GM19240 (cell line): ENCODE data around the gene AKAP8.
"Not testable (repeated sequence)": the region's sequence is repeated elsewhere in the genome, so short reads cannot be mapped to it uniquely, and the experiment has no call there.

Experiments
- DNase-seq: peaks from one replicate; pipeline ENCODE4 v3.0.0; 2011; ENCODE audit warnings: low spot score; ENCODE audit not compliant: insufficient read length

Gene AKAP8

DNA sequence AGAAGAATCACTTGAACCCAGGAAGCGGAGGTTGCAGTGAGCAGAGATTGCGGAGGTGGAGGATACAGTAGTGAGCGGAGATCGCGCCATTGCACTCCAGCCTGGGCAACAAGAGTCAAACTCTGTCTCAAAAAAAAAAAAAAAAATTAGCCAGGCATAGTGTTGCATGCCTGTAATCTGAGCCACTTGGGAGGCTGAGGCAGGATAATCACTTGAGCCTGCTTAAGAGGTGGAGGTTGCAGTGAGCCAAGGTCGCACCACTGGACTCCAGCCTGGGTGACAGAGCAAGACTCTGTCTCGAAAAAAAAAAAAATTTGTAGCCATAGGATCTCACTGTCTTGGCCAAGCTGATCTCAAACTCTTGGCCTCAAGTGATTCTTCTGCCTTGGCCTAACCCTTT, 43.6 kb downstream of the AKAP8 start:
- not testable (repeated sequence) for DNase-seq

DNA sequence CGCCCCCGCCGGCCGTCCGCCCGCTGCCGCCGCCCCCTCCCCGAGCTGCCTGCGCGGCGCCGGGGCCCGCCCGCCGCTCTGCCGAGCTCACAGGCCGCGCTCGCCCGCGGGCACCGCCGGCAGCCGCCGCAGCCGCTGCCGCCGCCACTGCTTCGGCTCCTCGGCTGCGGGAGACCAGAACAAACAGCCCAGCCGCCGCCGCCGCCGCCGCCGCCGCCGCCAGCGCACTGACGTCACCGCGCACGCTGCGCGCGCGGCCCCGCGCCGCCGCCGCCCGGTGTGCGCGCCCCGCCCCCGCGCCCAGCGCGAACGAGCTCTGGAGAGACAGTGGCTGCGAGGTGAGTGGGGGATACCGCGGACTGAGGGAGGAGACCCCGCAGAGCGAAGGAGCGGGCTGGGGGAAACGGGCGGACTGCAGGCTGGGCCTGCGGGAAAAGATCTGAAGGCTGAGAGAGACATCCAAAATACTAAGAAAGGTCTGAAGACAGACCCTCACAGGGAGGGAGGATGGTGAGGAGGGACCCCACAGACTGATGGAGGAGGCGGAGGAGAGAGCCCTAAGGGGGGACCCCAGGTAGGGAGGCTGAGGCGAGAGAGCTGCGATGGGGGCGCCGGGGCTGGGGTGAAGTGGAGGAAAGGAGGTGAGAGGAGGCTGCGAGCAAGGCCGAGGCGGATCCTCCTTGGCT, 47.1 kb downstream of the AKAP8 start, which contains the start of gene BRD4:
Gene BRD4 (minus strand): TSS at position 229 of the 686 bp plus-strand sequence. CDS start 59,440 bp downstream, outside the sequence.
- peak; percentile 78 for DNase-seq

DNA sequence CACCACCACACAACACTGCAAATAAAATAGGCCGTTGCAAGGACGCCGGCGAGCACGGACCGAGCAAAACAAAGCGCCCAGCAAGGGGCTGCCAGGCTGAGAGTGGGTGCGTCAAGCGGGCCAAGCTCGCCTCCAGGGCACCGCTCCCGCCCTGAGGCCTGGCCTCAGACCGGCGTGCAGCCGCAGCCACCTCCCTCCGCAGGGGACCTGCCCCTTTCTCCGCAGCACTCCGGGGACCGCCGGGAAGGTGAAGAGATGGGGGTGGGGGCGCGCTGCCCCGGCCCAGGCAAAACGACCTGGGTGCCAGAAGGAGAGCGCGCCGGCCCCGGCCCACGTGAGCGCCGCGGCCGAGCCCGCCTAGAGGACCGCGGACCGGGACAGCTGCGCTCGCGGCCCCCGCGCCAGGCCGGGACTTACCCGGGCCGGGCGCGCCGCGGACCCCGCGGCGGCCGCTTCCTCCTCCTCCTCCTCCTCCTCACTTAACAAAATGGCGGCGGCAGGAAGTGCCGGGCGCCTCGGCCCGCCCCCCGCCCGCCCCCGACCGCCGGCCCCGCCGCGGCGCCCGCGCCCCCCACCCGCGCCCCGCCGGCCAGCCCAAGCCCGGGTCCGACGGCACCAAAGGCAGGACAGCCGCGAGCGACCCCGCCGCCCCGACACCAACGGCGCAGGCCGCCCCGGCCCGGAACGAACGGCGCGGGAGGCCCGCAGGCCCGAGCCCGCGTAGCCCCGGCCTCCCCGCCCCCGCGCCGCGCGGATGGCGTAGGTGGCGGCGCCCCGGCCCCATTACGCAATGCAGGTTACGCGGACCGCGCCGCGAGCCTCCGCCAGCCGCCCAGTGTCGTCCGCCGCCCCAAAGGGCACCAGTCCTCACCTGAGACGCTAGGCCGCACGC, 47.9 kb downstream of the AKAP8 start:
- peak; percentile 60 for DNase-seq

DNA sequence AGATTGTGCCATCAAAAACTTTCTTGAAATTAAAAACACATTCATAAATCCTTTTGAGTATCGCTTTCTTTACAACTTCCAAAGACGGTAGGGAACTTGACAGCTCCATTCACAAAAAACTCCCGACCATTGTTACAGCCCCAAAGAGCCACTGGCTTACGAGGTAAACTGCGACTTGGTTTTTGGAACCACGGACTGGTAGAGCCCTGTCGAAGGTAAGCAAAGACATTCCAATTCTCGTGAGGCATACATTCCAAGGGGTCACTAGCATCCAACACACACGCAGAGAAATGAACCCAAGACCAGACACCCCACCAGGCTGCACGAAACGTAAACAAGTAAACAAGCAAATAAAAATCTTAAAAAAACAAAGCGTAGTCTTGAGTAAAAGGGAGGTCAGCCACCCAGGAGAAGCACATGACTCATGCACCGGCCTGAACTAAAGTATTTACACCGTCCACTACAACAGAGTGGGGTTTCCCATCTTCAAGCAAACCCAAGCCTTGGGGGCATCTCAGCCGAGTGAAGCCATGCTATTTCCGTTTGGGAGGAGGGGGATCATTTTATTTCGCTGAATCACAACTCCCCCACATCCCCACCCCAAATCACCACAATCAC, 48.7 kb downstream of the AKAP8 start:
- no peak for DNase-seq

DNA sequence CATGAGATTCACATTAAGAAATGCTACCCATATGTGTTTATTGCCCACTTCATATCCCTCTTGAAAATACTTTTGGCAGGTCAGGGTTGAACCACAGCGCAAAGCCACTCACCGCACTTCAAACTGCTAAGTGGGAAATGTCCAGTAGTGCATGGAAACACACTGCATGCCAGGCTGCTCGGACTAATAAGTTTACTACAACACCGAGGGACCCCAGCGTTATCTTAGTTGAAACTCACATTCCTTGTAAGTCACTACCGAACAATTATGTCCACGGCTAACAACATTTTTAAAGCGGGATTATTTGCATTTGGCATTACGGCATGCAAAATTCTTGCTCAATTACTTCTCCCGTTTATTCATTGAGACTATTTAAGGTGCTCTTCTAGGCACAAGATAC, 51.3 kb downstream of the AKAP8 start:
- no peak for DNase-seq

DNA sequence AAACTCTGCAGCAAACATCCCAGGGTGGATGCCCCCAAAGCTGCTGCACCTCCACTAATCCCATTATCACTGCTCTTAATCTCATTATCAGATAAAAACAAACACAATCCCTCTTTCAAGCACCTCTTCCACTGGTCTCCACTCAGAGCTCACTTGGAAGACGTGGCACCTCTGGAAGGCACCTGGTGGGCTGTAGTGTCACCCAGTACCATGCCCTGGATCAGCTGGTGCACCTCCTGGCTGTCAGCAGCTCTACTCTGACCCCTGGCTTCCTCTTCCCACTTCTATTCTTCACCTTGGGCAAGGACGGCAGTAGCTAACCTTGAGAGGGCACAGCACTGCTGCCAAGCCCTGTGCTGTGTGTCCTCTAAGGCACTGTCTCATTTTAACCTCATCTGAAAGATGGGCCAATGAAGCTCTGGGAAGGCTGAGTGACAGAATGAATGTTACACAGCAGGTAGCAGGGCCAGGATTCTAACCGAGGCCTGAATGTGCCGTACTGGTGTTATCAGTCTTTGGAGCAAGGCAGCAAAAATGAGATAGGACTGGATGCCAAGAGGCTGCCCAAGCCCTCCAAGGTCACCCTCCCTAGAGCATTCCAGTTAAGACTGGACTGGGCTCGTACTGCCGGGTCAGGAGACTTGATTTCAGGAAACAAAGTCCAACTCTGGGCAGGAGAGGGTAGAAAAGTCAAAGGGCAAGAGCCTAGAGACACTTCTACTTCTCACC, 54.6 kb downstream of the AKAP8 start:
- DNase-seq: no peak

DNA sequence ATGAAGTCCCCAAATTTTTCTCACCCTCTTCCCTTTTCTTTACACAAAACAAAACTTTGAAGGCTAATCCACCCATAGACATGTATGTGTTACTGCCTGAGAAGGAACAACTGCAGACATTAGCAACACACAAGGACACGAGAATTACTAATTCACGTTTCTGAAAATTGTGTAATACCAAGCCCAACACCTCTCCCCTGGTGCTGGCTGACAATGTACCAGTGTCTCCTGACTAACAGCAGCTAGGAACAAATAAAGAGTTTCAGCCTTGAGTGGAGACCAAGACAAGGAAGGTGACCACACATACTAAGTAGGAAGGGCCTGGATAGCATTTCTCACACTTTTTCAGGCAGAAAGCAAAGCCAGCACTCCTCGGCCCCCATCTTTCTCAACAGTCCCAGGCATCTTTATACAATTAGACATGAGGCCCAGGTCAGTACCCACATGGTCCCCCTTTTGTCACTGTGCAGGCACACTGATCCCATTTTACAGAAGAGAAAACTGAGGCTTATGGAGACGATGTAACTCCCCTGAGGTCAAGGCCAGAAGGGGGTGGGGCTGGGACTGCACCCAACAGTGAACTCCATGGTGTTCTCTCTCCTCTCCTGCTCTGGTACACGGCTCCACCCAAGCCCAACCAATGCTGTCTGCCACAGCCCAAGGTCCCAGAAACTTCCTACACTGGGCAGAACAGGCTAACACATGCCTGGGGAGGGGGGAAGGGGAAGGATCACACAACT, 55.9 kb downstream of the AKAP8 start:
- DNase-seq: no peak

DNA sequence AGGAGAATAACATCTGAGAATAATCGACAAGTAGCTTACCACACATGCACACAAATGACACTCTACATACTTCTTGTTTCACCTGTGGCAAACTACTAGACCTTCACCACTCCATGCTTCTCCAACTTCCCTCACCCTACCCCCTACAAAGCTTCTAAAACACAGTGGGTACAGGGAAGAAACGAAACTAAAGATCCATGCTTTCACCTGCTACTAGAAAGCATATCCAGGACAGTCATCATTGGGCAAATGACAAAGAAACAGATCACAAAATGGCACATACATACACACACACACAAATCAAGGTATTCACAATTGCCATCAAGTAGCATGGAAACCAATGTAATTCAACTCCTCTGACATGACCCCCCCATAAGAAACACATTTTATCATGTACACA, 57.8 kb downstream of the AKAP8 start:
- no peak for DNase-seq

DNA sequence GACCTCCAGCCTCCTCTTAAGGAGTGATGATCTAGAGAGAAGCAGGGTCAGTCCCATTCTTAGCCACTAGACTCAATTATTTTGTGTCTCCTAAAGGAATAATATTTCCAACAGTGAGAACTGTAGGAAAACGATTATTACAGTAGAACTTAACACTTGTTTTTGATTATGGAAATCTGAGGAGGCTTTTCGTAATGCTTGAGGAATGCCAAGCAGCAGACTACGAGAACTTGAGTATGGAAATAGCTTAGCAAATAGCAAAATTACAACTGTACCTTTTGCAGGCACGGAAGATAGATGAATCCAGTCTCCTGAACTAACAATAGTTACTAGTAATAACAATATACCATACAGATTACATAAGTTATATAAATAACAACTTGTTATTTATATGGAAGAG, 59.5 kb downstream of the AKAP8 start:
- DNase-seq: no peak

DNA sequence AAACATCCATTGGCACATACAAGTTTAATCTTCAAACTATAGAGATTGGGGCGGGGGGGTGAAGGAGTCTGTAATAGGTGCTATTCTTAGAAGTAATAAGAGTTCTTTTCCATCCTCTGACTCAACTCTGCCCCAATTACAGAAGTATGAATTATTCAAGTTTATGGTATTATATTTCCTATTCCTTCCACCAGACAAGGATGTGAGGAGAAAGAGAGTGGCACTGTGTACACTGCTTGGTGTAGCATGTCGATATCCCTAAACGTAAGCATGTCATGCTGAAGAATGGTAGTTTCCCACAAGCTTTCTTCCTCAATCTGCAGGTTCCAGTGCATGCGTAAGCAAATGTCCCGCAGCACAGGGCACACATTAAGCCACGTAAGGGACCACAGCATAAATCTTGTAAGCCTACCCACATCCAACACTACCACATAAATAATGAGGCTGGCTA, 61.3 kb downstream of the AKAP8 start:
- DNase-seq: no peak

DNA sequence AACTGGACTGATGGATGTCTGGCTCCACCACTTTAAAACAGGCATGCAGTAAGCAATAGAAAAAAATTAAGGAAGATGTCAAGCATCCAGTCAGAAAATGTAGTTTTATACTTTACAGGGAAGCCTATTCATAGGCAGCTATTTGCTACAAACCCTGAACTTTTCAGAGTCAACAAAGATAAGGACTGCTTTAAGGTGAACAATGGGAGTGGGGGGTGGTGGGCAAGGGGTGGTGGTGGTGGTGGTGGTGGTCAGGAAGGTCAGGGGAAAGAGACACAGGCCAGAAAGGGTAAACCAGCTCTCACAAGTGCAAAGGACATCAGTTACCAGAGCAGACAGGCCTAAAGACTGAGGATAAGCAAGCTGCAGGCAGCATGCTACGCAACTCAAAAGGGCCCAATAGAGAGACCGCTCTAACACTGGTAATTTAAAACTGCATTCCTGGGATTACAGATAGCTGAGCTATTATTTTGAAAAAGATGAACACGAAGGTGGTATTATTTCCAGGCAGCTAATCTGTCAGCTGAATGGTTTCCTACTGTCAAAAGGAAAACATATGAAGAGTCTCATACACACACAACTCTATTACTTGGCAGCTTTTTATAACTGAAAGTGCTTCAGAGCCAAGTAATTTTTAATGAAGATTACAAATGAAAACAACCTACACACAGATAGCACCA, 62.1 kb downstream of the AKAP8 start:
- DNase-seq: no peak

DNA sequence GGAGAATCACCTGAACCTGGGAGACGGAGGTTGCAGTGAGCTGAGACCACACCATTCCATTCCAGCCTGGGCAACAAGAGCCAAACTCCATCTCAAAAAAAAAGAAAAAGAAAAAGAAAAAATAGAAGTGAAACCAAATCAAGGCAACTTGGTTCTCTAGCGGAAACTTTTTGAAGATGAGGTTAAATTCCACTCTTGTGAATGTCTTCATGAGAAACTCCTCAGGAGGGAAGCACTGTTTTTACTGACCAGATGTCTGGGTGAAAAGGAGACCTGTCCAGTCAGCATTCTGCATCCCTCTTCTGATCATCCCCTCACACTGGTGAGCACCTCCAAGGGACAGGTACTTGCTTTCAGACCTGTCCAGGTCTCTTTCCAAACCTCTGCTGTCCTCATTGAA, 63.1 kb downstream of the AKAP8 start:
- no peak for DNase-seq

DNA sequence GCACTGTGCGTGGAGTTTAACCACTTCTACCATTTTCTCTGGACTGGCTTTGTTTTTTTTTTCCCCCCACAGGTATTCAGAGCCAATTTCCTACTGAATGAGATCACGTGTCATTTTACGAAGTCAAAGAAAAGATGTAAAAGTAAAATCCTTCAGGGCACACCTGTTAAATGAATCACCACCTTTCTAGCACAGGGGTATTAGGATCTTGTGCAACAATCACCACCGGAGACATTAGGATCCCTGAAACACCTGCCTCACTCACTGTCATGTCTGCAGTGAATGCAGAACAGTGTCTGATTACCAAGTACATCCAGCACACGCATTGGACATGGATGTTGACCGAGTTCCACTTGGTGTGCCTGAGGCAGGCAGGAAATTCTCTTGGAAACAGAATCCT, 64.5 kb downstream of the AKAP8 start:
- no peak for DNase-seq

DNA sequence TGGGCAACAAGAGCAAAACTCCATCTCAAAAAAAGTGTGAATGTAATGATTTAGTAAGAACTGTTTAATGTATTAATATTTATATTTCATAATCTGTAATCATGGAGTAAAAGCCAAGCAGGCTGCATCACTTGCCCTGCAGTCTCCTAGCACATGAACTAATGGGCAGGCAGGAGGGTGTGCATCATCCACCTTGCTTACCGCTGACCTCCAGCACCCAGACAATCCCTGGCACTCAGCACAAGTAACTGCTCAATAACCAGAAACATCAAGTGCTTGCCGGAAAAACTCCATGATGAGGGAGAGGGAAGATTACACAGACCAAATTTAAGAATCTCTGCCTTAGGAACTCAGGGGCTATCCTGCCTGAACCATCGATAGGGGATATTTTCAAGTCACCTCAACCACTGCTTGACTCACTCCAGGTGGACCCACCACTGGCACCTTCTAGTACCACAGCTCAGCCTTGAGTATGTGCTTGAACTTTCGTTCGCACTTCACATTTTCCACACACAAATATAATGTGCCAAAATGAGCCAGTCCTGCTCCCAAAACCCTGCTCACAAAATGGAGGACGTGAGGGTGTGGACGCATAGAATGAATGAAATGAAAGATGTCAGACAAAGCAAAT, 65.8 kb downstream of the AKAP8 start:
- DNase-seq: no peak

DNA sequence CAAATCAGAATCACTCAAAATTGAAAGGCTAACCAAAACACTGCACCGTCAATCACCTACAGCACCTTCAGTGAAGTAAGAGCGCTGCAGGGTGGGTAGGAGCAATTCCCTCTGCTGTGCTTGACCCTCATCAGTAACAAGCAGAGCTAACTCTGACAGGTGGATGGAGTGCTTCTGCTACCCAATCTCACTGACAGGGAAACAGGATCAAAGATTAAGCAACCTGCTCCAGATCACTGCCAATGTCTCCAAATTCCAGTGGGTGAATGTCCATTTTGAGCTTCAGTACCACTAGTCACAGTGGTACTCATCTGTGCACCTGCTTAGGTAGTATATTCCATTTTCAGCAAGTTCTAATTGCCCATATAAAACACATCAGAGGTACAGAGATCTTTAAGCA, 72.4 kb downstream of the AKAP8 start:
- DNase-seq: no peak

DNA sequence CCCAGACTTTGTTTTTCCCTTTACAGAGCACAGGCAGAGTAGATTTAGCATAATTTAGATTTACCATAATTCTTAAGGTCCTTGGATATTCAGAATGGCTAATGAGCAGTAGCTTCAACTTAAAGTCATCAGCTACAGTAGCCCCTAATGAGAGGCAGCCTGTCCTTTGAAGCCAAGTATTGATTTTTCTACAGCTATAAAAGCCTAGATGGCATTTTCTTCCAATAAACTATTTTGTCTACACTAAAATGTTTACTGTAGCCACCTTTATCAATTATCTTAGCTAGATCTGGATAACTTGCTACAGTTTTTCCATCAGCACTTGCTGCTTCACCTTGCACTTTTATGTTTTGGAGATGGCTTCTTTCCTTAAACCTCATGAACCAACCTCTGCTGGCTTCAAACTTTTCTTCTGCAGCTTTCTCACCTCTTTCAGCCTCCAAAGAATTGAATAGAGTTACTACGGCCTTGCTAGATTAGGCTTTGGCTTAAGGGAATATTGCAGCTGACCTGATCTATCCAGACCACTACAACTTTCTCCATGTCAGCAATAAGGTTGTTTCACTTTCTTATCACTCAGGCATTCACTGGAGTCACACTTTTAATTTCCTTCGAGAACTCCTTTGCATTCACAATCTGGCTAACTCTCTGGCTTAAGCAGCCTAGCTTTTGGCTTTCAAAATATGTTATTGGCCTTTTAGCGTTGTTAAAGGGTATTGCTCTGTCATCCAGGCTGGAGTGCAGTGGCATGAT, 73.8 kb downstream of the AKAP8 start:
- DNase-seq: no peak

DNA sequence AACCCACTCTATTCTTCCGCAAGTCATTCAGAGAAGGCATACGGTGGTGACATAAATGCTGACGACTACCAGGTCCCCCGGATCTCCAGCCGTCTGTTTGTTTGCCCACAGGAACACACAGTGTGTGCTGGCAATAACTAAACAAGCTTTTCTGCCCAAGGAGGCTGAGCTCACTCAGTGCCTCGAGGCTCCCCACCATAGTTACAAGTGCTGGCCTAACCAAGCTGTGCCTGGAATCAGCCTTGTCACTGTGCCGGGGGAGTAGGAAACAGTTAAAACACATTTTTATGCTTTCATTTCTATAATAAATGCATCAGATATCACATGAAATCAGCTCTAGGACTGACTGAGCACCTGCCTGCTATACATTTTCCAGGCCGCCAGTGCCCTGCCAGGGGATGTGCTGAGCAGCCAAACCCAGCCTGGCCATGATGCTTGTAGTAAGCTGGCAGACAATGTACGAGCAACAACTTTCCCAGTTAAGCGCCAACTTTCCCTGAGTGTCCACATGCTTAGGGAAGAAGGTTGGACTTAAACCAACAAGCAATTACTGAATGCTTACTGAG, 75.4 kb downstream of the AKAP8 start:
- DNase-seq: no peak
